Mammary epithelial cell (primary cell): ENCODE results near the gene LHX3.

Experiments used
- CTCF ChIP-seq, 2 donors: IDR thresholded peaks in 1 of 2; conservative IDR thresholded peaks in 1 of 2; 2 replicates each; pipeline ENCODE4 v1.5.1; 2011 to 2012; ENCODE audit warnings: inconsistent platforms in 2 of 2, low read length in 2 of 2, mild to moderate bottlenecking in 2 of 2, control low read depth in 1 of 2, low read depth in 1 of 2; ENCODE audit not compliant: insufficient read depth in 1 of 2; ENCODE audit errors: extremely low read depth in 1 of 2
- EZH2 ChIP-seq: IDR thresholded peaks from 2 replicates; pipeline ENCODE4 v1.6.1; 2012; ENCODE audit warnings: low read length, inconsistent platforms, borderline replicate concordance

DNA sequence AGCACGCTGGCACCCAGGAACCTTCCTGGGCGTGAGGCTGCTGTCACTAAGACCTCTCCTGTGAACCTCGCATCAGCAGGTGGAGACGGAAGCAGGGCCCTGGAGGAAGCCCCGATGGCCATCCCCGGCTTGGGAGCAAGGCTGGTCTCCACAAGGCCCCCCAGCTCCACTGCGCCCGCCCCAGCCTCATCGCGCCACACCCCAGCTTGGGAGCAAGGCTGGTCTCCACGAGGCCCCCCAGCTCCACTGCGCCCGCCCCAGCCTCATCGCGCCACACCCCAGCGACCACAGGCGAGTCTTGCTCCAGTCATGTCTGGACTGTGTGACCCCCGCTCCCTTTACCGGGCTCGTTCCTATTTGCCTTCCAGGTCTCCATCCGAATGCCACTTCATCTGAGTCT lies 29.7 kb upstream of the LHX3 start:
- TF ChIP-seq CTCF (conservative IDR thresholded peaks at IDR 0.05 in 1 of 2, IDR thresholded peaks at IDR 0.05 in 1 of 2; ENCODE audit: extremely low read depth in 1 of 2, insufficient read depth in 1 of 2, low read depth in 1 of 2, low read length in 2 of 2) (no peak), EZH2 (no peak)
